Natural killer cell (primary cell): ENCODE data around the gene ISCA1. TPM values are rescaled to one million over a fixed set of nuclear protein-coding genes. Genes with fewer than 3 reads are reported as not detected.
A peak's percentile ranks its signal among the peaks of the same experiment; 100 is the strongest.

ENCODE experiments used
- ATAC-seq, 3 donors: fragments of 150-1000 bp in 2 of 3; fragments of 200-7000 bp in 1 of 3; cut with Tn5 transposase; 1 replicate in 1 of 3; 2 replicates in 2 of 3; pipeline ENCODE4 v1.10.0; 2021; ENCODE audit warnings: mild to moderate bottlenecking in 2 of 3, moderate library complexity in 2 of 3
- DNase-seq, 2 donors: peaks; one replicate each; pipeline versions ENCODE4 v3.0.0 to v3.0.0-alpha.2; 2013 to 2021; ENCODE audit warnings: mixed read lengths in 1 of 2
- H3K27ac ChIP-seq: one replicate; pipeline ENCODE4 v1.5.1; 2013; ENCODE audit warnings: mild to moderate bottlenecking, low read length
- H3K27me3 ChIP-seq: one replicate; pipeline ENCODE4 v1.6.1; 2013; ENCODE audit warnings: low read length; ENCODE audit not compliant: control insufficient read depth, insufficient read depth
- H3K36me3 ChIP-seq: one replicate; pipeline ENCODE4 v1.6.1; 2013; ENCODE audit warnings: low read length; ENCODE audit not compliant: control insufficient read depth, insufficient read depth
- H3K4me1 ChIP-seq: one replicate; pipeline ENCODE4 v1.6.1; 2013; ENCODE audit warnings: low read length; ENCODE audit not compliant: control insufficient read depth, insufficient read depth
- H3K4me3 ChIP-seq: one replicate; pipeline ENCODE4 v1.5.1; 2013; ENCODE audit warnings: low read length
- H3K9me3 ChIP-seq: one replicate; pipeline ENCODE4 v1.6.1; 2013; ENCODE audit warnings: low read length; ENCODE audit not compliant: control insufficient read depth, insufficient read depth
- H3K27ac Mint-ChIP-seq, 2 donors: one replicate each; pipeline ENCODE4 v1.8.0; 2022; ENCODE audit warnings: mild to moderate bottlenecking in 2 of 2, mixed read lengths in 2 of 2, moderate library complexity in 1 of 2
- H3K27me3 Mint-ChIP-seq, 2 donors: one replicate each; pipeline ENCODE4 v1.8.0; 2022; ENCODE audit warnings: low read depth in 2 of 2, mixed read lengths in 2 of 2
- H3K36me3 Mint-ChIP-seq: one replicate; pipeline ENCODE4 v1.8.0; 2022; ENCODE audit warnings: mixed read lengths
- H3K4me1 Mint-ChIP-seq, 2 donors: one replicate each; pipeline ENCODE4 v1.8.0; 2022; ENCODE audit warnings: mixed read lengths in 2 of 2
- H3K4me3 Mint-ChIP-seq: one replicate; pipeline ENCODE4 v1.8.0; 2022; ENCODE audit warnings: mild to moderate bottlenecking, moderate library complexity, mixed read lengths
- H3K9me3 Mint-ChIP-seq, 2 donors: one replicate each; pipeline ENCODE4 v1.8.0; 2022; ENCODE audit warnings: mixed read lengths in 2 of 2
- WGBS: methylation state at CpG from one replicate; pipeline ENCODE4 v1.1.7; 2013; ENCODE audit warnings: missing lambda C conversion rate; ENCODE audit not compliant: insufficient coverage; 5-methylcytosine and 5-hydroxymethylcytosine counted together
- intact Hi-C: fragments of 100-400 bp; cut with micrococcal nuclease; formaldehyde crosslinking; loops from one replicate; pipeline ENCODE4 v1.14.2; 2022
- total RNA-seq, 4 donors: library from RNA; stranded (reverse); fragments of 120-200 nt in 1 of 4; gene quantifications; one replicate each; pipeline versions ENCODE4 v1.2.3 to v1.2.4, GENCODE V29; 2013 to 2022
- TF ChIP-seq, protein P1 (sequence below): fragments of 200-600 bp; IDR thresholded peaks from one replicate; pipeline ENCODE4 v1.8.0; 2022; ENCODE audit warnings: antibody characterized with exemption

Gene ISCA1
- total RNA-seq: 10 to 100 TPM; 57.3 to 67.6 (median 63.4) TPM
- 47.8 TPM for total RNA-seq (2013)

DNA sequence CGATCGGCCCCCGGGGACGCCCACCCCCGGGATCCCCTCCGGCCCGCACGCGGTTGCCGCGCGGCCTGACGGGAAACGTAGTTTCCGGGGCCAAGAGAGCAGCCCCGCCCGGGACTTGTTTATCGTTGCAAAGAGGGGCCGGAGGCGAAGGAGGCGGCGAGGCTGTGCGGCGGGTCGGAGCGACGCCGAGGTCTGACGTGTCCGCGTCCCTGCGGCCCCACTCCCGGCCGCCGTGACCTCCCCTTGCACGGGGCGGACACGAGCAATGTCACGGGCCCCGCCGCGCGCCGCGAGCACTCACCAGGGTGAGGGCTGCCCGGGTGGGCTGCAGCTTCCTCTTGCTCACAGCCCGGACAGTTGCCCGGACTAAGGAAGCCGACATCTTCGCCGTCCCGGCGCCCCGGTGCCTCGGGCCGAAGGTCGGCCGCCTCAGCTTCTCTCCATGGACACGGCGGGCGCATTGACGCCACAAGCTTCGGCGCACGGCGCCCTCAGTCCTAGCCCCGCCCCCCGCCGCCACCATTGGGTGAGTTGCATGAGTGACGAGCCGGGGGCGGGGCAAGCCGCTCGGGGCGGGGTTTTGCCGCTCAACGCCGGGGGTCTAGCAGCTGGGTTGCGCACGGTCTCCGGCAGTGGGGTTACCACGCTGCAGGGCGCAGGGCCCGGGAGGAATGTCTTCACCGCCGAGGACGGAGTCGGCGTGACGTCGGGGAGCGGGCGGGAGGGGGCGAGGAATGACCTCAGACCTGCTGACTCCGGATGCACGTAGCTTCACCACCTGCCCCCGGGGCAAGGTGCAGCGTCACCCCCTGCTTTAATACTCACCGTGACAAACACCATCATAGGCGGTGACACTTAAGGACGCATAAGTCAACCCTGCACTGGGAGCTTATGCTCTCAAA, at the start of gene ISCA1:
Gene ISCA1, minus strand, starts transcription at position 462 of the 902 bp plus-strand sequence. Its CDS starts 80 bp downstream, at position 382.
- TF ChIP-seq, protein P1, sequence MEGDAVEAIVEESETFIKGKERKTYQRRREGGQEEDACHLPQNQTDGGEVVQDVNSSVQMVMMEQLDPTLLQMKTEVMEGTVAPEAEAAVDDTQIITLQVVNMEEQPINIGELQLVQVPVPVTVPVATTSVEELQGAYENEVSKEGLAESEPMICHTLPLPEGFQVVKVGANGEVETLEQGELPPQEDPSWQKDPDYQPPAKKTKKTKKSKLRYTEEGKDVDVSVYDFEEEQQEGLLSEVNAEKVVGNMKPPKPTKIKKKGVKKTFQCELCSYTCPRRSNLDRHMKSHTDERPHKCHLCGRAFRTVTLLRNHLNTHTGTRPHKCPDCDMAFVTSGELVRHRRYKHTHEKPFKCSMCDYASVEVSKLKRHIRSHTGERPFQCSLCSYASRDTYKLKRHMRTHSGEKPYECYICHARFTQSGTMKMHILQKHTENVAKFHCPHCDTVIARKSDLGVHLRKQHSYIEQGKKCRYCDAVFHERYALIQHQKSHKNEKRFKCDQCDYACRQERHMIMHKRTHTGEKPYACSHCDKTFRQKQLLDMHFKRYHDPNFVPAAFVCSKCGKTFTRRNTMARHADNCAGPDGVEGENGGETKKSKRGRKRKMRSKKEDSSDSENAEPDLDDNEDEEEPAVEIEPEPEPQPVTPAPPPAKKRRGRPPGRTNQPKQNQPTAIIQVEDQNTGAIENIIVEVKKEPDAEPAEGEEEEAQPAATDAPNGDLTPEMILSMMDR: no peak
- Histone ChIP-seq H3K9me3 (no peaks in the 10 kb centered on the region), H3K36me3 (peaks cover 7% of the 10 kb centered on the region), H3K4me1 (peaks cover 17% of the 10 kb centered on the region), H3K27ac (peak within 1 kb of the TSS; percentile 98), H3K27me3 (no peaks in the 10 kb centered on the region), H3K4me3 (peak within 1 kb of the TSS; percentile 87)
- H3K36me3 Mint-ChIP-seq: no peaks in the 10 kb centered on the region
- intact Hi-C loops: loop anchor here (1.0 to 10.0 kb wide), 4 partner anchors 55 to 342 kb away; partner anchors contain the start of genes NAA35 and TUT7
- peak; percentile 97 to 99 for DNase-seq
- no peaks in the 10 kb centered on the region for H3K9me3 Mint-ChIP-seq
- H3K27ac Mint-ChIP-seq: peak within 1 kb of the TSS; percentile 95 to 98
- WGBS: under 1% methylated on average over 101 of the region's 101 CpGs
- H3K4me1 Mint-ChIP-seq: peaks cover 34 to 38% of the 10 kb centered on the region in 2 donors
- H3K27me3 Mint-ChIP-seq: no peaks in the 10 kb centered on the region
- H3K4me3 Mint-ChIP-seq: peak within 1 kb of the TSS; percentile 93
- ATAC-seq: peak; percentile 83 to 95 (median 84)

DNA sequence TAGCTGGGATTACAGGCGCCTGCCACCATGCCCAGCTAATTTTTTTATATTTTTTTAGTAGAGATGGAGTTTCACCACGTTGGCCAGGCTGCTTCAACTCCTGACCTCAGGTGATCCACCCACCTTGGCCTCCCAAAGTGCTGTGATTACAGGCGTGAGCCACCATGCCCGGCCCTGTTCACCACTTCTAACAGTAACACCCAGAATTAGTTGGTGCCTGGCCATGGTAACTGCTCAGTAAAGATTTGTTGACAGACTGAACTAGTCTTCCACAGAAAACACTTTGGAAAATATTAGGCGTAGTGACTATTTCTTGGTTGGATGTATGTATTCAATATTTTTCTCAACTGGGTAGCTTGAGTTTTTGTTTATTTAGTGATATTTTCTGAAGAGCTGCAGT, 47.8 kb upstream of the ISCA1 start:
- peaks cover 22 to 23% of the 10 kb centered on the region in 2 donors for H3K4me1 Mint-ChIP-seq
- H3K4me3 ChIP-seq: no peak overlapping the region
- WGBS: 74% methylated on average over 4 of the region's 5 CpGs
- no peaks in the 10 kb centered on the region for H3K9me3 ChIP-seq
- H3K27ac Mint-ChIP-seq: peak overlapping the region; percentile 27 to 57
- no peaks in the 10 kb centered on the region for H3K9me3 Mint-ChIP-seq
- DNase-seq (no peak), ATAC-seq (peak in 2 of 3 donors; percentile 42 to 69)
- intact Hi-C loops: no loop called here
- peaks cover 5% of the 10 kb centered on the region for H3K4me1 ChIP-seq
- H3K27me3 ChIP-seq: no peaks in the 10 kb centered on the region
- no peaks in the 10 kb centered on the region for H3K27me3 Mint-ChIP-seq
- H3K27ac ChIP-seq: no peak overlapping the region
- TF ChIP-seq, protein P1: no peak
- peaks cover 70% of the 10 kb centered on the region for H3K36me3 ChIP-seq
- peaks cover 37% of the 10 kb centered on the region for H3K36me3 Mint-ChIP-seq
- no peak overlapping the region for H3K4me3 Mint-ChIP-seq

DNA sequence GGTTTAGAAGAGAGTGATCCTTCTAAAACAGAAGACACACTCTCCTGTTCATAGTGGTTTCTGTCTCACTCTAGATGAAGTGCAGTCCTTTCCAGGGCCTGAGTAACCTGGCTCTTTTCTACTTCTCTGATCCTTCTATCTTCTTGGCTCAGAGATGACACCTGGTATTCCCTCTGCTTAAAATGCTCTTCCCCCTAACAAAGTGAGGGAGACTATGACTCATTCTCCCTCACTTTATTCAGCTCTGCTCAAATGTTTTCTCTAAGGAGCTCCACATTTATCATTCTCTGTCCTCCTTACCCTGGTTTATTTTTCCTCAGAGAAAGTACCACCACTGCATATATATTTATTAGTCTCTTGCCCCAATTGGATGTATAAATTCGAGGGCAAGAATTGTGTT, 47.3 kb upstream of the ISCA1 start:
- no peak overlapping the region for H3K4me3 Mint-ChIP-seq
- intact Hi-C loops: no loop called here
- H3K9me3 ChIP-seq: no peaks in the 10 kb centered on the region
- 100% methylated on average over 1 of the region's 1 CpG for WGBS
- H3K36me3 ChIP-seq: peaks cover 71% of the 10 kb centered on the region
- H3K4me1 ChIP-seq: peaks cover 5% of the 10 kb centered on the region
- TF ChIP-seq, protein P1: no peak
- H3K27ac Mint-ChIP-seq: peak overlapping the region; percentile 27 to 57
- H3K4me3 ChIP-seq: no peak overlapping the region
- H3K27me3 ChIP-seq: no peaks in the 10 kb centered on the region
- ATAC-seq (no peak), DNase-seq (no peak)
- peaks cover 22 to 23% of the 10 kb centered on the region in 2 donors for H3K4me1 Mint-ChIP-seq
- no peaks in the 10 kb centered on the region for H3K27me3 Mint-ChIP-seq
- no peaks in the 10 kb centered on the region for H3K9me3 Mint-ChIP-seq
- peaks cover 37% of the 10 kb centered on the region for H3K36me3 Mint-ChIP-seq
- H3K27ac ChIP-seq: no peak overlapping the region
